GM18861 (cell line): ENCODE results near the gene XRCC4.
"Not testable (repeated sequence)": the region's sequence is repeated elsewhere in the genome, so short reads cannot be mapped to it uniquely, and the experiment has no call there.

Source experiments
- ATAC-seq: cut with Tn5 transposase; IDR thresholded peaks from one replicate; pipeline ENCODE4 v1.9.1; 2021; ENCODE audit not compliant: unreplicated experiment

Gene XRCC4

DNA sequence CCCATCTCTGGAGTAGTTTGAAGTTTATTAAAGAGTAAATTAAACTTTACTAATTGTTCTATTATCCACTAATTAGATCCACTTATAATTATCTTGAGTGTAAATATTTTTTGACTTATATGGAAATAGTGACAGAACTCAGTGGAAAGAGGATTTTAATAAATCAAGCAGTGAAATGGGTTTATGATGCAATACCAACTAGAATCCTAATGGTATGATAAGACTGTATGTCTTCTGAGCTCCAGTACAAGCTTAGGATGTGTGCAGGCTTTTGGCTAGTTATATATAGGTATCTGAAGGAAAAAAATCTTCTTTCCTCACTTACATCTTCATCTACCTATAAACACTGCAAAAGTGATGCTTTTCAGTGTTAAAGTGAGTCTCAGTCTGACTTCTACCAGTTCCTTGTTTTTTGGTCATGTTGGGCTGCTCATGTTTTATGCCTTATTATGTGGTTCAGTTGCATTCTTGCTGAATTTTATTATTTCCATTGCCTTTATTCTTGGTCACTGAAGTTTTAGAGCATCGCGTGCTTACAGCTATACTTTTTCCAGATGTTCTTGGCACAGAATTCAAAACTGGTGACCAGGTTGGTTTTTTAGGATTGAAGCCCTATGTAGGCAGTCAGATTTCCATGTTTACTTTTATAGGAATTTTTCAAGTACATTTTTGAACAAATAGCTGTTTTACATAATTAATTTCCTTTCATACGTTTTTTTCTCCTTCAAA lies 30.5 kb downstream of the XRCC4 start:
- ATAC-seq, result no peak

DNA sequence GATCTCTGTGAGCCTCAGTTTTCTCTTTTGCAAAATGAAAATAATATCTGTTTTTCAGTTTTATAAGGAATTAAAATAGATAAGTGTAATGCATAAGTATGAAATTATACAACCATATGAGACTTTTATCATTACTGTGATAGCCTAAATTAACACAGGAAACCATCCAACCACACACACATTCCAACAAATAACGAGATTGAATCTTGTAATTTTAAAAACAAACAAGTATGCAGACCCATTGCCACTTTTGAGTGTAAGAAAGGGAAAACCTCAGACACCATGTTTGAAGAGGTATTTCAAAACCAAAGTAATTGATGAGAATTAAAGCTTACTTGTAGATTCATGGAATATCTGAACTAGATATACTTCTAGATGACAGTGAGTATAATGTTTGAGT lies 32.0 kb downstream of the XRCC4 start:
- ATAC-seq, result no peak

DNA sequence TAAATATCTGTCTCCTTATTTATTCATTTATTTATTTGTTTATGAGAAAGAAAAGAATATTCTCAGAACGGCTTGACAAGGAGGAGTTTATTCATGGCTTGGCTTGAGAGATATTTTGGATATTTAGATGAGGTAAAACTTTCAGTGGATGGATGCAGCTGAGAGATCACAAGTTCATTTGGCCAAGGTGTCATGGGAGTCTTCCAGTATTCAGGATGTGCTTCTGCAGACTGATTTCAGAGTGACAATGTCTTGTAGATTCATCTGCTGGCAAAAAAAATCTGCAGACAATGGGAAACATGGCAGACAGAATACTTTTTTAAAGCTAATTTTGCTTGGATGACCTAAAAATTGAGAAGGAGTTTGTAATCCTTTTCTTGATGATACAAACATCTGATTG lies 38.5 kb downstream of the XRCC4 start:
- no peak for ATAC-seq

DNA sequence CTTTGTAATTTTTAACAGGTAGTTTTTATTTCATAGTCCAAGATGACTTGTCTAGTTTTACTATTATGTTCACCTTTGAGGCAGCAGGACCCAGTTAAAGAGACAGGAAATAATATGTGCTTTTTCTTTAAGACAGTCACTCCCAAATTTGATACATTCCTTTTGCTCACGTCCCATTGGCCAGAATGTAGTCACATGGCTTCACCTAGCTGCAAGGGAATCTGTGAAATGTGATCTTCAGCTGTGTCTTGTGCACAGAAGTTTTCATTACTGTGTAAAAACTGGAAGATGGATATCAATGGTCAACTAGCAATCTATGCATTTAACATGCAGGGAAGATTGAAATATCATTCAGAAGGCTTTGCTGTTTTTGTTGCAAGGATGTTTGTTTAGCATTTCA lies 41.1 kb downstream of the XRCC4 start:
- no peak for ATAC-seq

DNA sequence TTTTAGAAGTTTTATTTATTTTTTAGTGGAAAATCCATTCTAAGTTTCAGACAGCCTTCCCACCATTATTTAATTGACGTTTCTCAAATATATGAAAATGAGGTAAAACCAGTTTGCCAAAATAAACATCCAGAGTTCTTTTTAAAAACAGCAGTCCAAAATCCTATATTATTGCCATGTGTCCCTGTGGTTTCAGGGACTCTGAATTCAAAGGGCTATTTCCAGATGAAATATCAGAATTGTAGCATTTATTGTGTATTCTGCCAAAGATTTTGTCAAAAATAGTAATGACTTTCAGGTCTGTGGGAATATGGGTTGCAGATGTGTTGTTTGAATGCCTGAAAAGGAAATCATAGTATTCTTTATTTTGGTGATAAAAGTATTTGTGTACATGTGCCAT lies 41.6 kb downstream of the XRCC4 start:
- ATAC-seq, result no peak

DNA sequence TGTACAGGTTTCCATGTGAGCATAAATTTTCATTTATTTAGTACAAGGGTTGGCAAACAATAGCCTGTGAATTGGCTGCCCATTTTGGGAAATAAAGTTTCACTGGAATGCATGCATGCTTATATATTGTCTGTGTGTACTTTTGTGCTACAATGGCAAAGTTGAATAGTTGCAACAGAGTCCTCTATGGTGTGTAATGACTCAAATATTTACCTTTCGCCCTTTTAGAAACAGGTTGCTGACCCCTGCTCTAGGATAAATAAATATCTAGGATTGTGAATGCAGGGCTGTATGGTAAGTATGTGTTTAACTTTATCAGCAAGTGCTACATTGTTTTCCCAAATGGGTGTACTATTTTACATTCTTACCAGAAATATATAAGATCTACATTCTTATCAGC lies 47.2 kb downstream of the XRCC4 start:
- no peak for ATAC-seq

DNA sequence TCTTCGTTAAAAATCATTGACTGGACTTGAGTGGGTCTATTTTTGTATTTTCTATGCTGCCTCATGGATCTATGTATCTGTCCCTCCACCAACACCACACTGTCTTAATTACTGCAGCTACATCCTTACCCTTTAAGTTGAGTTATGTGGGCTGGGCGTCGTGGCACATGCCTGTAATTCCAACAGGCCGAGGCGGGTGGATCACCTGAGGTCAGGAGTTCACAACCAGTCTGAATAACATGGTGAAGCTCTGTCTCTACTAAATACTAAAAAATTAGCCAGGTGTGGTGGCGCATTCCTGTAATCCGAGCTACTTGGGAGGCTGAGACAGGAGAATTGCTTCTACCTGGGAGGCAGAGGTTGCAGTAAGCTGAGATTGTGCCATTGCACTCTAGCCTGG lies 48.2 kb downstream of the XRCC4 start:
- no peak for ATAC-seq

DNA sequence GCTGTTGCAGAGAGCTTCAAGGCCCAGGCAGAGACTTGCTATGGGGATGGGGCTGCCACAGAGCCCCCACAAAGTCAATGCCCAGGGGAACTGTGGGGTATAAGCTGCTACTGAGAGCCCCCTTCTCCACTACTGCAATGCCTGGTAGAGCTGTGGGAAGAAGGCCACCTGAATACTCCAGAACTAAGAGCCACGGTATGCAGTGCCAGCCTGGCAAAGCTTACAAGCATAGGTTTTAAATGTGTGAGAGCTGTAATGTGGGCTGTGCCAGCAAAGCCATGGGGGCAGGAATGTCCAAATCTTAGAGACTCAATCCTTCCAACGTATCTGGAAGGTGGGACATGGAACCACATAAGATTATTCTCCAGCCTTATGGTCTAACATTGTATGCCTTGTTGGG lies 49.2 kb downstream of the XRCC4 start:
- no peak for ATAC-seq

DNA sequence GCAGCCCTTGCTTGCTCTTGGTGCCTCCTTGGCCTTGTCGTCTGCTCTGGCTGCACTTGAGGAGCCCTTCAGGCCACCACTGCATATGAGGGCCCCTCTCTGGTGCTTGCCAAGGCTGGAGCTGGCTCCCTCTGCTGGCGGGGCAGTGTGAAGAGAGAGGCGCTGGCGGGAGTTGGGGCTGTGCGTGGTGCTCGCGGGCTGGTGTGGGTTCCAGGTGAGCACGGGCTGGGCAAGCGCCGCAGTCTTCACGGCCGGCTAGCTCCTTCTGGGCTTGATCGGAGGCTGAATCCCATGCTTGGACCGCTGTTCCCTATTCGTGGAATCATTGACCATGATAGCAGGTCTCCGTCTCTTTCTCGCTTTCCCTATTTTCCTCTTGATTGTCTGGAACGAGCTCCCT lies 56.5 kb downstream of the XRCC4 start:
- no peak for ATAC-seq

DNA sequence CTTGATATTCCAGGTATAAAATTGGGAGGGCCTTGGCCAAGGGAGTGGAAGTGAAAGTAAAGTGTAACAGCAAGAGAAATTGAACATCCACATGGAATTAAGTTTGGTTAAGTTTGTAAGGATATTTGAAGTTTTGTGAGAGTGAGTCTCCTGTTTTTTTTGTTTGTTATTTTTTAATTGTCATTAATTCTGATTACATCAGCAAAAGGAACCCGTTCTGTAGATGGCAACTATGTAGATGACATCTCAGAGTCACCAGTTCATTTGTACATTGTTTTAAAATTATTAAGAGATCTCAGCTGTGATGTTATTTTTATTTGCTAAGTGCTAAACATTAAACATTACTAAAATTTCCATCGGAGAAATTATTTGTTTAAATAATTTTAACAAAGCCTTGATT lies 65.2 kb downstream of the XRCC4 start:
- no peak for ATAC-seq

DNA sequence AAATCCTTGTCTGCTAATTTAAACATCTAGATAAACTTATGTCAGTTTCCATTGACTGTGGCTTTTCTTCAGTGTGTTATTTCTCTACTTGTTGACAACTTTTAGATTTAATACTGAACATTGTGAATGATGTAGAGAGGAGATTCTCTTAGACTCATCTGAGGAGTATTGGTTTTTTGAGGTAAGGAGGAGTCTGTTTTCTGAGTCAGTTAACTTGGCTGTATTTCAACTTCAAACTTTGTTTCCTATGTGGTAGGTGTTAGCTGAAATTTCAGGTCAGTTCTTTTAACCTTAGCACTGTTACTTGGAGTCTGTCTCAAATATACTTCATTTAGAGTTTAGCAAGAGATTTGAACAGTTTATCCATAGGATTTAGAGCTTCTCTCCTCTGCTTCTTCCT lies 67.9 kb downstream of the XRCC4 start:
- ATAC-seq, result no peak

DNA sequence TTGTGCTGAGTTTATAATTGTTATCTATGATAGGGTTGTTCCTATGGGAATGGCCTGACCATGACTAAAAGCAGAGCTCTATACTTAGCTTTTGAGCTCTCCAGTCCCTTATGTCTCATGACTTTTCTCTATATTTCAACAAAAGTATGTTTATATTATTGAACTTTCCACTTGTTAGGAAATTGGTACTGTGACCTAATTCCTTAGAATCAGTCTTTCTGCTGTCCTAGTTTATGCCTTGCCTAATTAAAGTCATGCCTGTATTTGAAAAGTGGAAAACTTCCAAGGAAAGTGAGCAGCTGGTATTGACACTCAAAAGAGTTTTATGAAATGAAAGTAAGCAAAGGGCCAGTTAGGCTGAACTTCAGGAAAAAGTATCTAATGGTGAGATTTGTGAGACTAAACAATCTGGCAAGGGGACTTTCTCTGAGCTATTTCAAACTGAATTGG lies 68.6 kb downstream of the XRCC4 start:
- no peak for ATAC-seq

DNA sequence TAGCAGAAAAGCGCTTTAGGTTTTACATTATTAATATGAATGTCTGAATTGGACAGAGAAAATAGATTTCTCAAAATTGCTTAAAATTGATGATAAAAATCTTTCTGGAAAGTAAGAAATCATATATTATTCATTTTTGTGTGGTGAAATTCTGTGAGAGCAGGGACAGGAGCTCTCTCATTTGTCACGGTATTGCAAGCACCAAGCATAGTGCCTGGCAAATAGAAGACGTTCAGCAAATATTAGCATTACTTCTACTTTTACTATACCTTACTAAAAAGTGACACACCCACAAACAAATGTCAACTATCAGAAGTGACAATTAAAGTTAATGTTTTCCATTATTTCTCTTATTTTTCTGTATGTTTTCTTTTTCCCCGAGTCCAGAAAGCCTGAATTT lies 69.1 kb downstream of the XRCC4 start:
- no peak for ATAC-seq

DNA sequence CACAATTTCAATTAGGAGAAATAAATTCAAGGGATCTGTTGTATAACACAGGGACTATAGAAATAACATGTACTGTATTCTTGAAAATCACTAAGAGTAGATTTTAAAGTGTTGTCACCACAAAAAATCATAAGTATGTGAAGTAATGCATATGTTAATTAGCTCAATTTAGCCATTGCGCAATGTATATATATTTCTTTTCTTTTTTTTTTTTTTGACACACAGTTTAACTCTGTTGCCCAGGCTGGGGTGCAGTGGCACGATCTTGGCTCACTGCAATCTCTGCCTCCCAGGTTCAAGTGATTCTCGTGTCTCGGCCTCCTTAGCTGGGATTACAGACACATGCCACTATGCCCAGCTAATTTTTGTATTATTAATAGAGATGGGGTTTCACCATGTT lies 70.2 kb downstream of the XRCC4 start:
- no peak for ATAC-seq

DNA sequence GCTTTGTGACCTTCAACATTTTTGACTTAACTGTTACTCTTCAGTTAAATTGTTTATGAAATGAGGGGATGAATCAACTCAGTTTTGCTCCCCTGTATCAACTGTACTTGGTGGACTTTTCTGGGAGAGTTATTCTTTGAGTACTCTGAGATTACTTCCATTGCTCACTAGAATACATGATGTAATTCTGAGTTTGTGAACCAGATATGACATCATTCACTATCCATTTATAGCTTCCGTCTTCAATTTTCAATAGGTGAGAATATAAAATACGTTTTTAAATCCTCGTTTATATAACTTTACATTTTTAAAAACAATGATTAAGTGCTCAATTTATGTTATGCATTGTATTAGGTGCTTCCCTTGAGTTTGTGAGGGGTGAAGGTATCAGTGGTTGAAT lies 71.0 kb downstream of the XRCC4 start:
- no peak for ATAC-seq

DNA sequence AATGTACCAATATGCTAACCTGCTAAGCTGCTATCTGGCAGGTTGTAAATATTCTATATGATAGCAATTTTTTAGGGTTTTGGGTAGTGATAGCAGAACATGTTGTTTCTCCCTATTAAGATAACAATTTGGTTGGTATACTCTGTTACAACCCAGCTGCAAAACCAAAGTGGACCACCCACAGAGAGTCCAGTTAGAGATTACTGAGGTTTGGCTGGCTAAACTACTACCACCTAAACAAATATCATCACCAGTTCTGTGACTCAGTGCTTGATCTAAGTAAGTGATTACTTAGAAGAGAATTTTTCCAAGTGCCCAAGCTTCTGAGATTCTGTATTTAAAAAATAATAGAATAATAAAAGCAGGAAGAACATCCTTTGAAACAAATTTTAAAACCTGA lies 72.3 kb downstream of the XRCC4 start:
- ATAC-seq, result no peak

DNA sequence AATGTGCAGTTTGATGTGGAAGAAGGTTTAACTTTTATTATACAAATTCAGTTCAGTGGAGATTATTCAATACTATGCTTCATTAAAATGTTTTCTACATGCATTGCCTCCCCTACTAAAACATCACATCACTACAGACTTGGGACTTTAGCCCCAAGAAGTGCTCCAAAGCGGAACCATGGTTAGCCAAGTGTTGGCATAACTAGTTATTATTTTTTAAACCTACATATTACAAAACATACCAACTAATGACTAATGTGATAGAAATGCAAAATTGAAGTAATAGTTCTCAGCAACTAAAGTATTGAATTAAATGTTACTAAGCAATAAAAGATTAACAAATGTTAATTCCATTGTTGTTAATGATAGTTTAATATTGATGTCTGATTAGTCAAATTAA lies 74.5 kb downstream of the XRCC4 start:
- no peak for ATAC-seq

DNA sequence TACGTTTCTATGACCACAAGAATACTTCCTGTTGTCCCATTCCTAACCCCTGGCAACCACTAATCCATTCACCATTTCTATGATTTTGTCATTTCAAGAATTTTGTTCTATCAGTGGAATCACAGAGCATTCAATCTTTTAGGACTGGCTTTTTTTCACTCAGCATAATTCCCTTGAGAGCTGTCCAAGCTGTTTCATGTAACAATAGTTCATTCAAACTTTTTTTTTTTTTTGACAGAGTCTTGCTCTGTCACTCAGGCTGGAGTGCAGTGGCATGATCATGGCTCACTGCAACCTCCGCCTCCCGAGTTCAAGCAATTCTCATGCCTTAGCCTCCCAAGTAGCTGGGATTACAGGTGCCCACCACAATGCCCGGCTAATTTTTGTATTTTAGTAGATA lies 75.6 kb downstream of the XRCC4 start:
- not testable (repeated sequence) for ATAC-seq

DNA sequence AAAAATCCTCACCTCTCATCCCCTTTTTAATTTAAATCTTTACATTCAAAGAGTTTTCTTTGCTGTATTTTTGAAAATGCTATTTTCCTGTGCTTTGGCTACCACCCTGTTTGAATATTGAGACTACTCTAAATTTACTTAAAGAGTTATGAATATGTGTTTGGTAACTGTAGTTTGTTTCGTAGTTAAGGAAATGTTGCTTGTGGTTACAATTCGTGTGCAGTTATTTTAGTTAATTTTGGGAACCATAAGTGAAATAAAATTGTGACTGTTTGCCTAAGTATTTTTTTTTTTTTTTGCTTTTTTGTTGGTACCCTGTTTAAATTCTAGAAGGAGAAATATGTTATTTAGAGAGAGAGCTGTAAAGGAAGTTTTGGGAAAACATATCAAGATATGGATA lies 78.7 kb downstream of the XRCC4 start:
- no peak for ATAC-seq

DNA sequence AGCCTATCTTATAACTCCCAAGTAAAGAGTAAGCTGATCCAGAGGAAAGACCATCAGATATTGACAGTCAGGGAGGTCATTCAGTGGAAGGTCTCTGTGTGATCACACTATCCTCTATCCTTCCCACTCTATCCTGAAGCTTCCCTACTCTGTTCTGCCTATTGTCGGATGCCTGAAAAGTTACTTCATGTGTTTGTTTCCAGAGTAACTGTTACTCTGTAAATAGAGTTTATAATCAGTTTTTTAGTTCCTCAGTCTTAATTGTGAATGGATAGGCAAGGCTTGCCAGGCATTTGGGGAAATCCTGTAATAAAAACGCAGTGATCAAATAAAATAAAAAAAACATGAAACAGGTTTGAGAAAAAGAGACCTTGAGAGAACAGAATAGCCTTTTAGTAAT lies 79.8 kb downstream of the XRCC4 start:
- no peak for ATAC-seq

DNA sequence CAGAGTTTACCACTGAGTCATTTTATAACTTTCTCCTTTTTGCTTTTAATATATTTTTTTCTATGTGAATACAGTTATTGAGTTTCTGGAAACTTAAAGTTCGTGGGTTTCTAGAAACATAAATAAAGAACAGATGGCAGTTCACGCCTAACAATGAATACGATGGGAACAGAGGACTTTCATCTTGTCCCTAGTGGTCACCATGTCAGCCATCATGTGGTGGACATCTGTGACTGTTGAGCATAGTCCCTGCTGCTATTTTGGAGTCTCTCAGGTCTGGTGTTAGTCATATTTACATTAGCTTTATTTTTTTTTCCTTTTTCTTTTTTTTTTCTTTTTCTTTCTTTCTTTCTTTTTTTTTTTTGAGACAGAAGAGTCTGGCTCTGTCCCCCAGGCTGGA lies 85.3 kb downstream of the XRCC4 start:
- no peak for ATAC-seq

DNA sequence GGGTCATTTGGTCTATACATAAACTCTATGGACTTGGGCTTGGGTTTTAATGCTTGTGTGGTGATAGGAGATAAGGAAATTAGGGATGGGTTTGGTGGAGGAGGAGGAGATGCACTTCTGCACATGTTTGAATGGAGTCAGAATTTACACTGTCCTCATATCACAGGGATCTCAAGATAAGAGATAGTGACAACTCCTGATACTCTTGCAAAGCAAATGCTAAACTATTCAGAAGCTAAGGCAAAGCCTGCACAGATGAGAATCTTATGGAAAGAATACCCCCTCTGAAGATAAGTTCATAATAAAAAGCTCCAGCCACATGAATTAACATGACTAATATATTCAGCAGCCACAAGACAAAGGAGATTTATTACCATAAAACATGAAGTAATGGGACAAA lies 90.2 kb downstream of the XRCC4 start:
- no peak for ATAC-seq

DNA sequence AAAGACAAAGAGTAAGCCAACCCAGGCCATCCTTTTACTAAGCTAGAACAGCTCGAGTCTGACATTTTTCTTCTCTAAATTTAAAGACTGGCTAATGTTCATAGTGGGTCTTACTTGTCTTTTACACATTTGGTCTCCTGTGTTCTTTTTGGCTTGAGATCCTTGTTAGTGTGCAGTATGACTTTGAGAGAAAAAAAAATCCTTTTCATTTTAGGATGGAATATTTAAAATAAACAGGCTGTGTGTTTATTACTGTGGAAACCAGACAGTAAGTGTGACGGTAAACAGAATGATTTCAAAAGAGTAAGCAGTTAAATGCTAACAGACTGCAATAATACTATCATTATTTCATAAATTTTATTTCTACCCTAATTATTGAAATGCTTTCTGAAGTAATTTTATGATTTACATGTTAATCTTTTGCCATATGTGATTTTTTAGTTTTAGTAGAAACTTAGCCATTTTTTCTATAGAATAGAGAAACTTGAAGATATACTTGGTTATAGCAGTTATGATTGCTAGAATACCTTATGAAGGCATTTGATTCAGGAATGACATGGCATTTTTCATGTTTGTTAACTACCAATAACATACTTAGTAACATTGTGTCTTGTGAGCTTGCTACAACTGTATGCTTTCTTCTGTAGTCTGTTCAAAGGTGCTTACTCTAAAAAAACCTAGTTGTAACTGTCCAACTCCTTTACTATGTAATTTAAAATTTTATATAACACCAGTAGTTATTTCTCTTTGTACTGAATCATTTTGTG lies 92.4 kb downstream of the XRCC4 start:
- no peak for ATAC-seq
